GM12872 (cell line): Measurements from ENCODE around the gene SLBP.

Source experiments
- TF ChIP-seq, protein P1 (sequence below): IDR thresholded peaks from 3 replicates; pipeline ENCODE4 v1.5.1; 2011; ENCODE audit warnings: low read depth, mild to moderate bottlenecking, low read length, moderate library complexity; ENCODE audit not compliant: insufficient read depth

The SLBP gene

DNA sequence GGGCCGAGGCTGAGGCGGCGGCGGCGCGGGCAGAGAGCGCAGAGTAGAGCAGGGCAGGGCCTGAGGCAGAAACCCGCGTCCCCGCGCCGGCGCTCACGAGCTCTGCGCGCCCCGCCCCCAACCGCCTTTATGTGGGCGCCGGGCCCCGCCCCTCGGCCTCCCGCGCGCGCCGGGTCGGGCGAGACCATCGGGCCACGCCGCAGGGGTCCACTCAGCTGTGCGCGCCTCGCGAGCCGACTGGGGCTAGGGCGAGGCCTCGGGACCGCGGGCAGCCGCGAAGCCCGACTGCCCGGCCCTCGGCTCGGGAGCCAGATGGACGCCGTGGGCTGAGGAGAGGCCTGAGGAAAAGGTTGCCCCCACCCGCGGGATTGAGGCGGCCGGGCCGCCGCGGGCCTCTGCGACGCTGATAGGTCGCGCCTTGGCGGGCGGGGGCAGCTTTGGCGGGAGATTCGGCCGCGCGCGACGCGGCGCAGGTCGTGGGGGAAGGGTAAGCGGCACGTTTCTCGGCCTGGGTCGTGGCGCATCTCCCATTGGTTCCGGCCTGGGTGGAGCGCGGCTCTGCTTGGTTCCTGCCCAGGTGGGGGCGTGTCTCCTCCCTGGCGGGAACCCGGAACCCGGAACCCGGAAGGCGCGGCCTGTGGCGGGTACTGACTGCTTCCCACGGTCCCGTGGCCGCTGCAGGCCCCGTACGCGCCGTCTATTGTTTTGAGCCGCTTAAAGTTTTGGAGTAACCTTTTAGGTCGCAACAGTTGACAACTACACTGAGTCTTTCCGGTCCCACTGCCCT, at the start of gene SLBP:
Gene SLBP (minus strand): TSS at position 104 of the 787 bp plus-strand sequence. CDS start 131 bp downstream, outside the sequence.
- TF ChIP-seq, protein P1, sequence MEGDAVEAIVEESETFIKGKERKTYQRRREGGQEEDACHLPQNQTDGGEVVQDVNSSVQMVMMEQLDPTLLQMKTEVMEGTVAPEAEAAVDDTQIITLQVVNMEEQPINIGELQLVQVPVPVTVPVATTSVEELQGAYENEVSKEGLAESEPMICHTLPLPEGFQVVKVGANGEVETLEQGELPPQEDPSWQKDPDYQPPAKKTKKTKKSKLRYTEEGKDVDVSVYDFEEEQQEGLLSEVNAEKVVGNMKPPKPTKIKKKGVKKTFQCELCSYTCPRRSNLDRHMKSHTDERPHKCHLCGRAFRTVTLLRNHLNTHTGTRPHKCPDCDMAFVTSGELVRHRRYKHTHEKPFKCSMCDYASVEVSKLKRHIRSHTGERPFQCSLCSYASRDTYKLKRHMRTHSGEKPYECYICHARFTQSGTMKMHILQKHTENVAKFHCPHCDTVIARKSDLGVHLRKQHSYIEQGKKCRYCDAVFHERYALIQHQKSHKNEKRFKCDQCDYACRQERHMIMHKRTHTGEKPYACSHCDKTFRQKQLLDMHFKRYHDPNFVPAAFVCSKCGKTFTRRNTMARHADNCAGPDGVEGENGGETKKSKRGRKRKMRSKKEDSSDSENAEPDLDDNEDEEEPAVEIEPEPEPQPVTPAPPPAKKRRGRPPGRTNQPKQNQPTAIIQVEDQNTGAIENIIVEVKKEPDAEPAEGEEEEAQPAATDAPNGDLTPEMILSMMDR = no peak

DNA sequence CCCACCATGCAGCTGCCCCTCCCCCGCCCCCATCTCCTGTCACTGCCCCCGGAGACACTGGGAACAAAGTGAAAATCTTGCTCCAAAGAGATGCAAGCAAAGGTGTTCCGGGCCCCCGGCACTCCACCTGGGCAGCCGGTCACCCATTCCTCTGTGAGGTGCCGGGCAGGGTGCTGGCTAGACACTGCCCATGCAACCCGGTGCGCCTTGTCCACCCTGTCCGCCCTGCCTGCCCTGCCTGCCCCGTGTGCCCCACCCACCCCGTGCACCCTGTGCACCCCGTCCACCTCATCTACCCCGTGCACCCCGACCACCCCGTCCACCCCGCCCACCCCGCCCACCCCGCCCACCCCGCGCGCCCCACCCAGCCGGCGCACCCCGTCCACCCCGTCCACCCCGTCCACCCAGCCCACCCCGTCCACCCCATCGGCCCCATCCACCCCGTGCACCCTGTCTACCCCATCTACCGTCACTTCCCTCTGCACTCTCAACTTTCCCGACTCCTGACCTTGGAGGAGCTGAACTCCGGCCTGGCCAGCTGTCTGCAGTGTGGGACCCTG, 49.1 kb upstream of the SLBP start:
- TF ChIP-seq, protein P1 = no peak

DNA sequence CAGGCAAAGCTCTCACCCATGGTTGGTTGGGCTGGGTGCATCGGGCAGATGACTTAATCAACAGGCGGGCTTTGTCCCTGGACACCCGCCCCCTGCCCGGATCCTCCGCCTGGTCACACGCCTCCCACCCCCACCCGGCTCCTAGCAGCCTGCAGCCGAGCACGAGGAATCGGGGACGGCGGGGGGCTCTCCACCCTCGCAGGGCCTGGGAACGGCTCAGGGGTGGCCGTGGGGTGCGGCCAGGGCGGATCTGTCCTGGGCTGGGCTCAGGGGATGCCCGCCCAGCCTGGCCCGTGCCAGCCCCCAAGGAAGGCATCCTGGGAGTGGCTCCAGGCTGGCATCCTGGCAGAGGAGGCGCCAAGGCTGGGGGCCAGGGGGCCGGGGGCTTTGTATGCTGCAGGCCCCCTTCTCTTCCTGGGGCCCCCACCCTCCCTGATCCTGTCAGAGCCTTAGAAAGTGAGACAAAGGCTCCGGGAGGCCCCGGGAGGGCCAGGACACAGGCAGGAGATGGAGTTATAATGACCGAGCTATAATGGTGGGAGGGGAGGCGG, 48.5 kb upstream of the SLBP start:
- TF ChIP-seq, protein P1 = no peak

DNA sequence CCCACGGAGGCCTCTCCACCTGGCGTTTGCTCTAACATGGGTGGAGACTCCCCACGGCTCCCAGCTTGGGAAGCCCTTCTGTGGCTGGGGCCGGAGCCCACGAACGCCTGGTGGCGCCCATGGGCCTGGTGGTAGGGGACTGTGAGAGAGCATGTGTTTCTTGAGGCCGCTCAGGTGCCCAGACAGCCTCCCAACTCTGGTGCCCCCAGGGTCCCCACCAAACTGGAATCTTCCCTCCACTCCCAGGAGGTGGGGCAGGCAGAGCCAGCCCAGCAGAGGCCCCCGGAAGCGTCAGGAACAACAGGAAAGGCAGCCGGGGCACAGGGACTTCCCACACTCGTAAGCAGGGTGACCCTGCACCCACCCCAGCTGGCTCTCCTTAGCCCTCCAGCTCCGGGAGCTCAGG, 47.7 kb upstream of the SLBP start:
- TF ChIP-seq, protein P1 = no peak

DNA sequence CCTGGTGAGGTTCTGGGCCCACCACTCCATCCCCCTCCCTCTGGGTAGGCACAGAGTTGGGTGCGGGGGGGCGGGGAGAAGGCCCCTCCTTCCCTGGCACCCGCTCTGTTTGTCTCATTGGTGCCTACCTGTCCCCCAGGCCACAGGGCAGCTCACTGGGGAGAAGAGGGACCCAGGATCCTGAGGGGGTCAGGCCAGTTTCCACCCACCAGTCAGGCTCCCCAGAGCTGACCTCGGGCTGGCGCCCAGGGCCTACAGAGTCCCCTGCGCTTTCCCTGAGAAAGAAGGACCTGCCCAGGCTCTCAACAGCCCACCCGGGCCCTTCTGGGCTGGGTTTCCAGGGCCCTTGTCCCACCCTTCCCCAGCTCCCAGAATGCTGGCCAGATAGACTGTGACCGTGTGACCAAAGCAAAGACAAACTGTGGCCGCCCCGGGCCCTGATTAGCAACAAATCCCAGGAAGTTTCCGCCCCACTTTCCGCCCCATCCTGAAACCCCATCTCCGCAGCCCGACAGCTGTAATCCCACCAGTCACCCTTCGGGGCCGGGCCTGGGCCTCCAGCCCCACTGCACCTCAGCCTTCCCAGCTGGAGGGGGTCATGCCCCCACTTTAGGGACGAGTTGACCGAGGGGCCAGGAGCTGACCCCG, 47.2 kb upstream of the SLBP start:
- TF ChIP-seq, protein P1 = no peak

DNA sequence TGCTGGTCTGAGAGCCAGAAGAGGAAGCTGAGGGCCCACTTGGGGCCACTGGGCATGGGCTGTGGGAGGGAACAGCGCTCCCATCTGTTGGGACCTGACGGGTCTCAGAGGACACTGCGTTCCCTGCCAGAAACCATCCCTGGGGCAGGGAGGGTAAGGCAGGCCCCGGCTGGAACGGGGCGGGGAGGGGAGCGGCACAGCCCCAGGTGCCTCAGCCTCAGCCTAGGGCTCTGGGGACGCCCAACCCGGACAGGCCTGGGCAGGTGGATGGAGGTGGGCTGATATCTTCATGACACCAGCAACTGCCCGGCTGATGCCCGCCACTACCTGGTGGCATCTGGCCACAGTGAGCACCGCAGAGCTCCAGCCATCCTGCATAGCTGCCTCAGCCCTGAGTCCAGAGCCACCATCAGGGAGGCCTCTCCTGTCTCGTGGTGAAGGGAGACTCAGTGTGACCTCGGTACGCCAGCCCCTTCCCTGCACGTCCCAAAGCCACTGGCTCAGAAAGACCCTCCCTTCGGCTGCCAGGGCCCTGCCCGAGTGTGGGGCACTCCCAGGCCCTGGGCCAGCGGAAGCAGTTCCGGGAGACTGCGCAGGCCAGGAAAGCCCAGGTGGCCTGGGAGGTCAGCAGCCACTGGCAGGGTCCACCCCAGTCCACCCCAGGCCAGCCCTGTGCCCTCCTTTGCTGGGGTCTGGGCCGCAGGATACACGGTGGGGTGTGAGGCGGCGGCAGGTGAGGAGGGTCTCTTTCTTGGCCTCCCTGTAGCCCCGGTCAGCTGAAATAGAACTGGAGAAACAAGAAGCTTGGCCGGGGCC, 46.4 kb upstream of the SLBP start:
- TF ChIP-seq, protein P1 = no peak
